HG03378 (cell line): ENCODE results near the gene DISP3.

Experiments
- ATAC-seq: cut with Tn5 transposase; IDR thresholded peaks from one replicate; pipeline ENCODE4 v1.9.1; 2021; ENCODE audit warnings: mild to moderate bottlenecking, moderate library complexity; ENCODE audit not compliant: unreplicated experiment

The DISP3 gene

GRCh38 chr1:11478571-11479374, at the start of gene DISP3:
TSS of gene DISP3 (plus strand) at chr1:11479155. CDS start at chr1:11500993, 21,838 bp downstream.
- no peak for ATAC-seq

GRCh38 chr1:11429226-11429625, 49.7 kb upstream of the DISP3 start:
- no peak for ATAC-seq

GRCh38 chr1:11429935-11430334, 49.0 kb upstream of the DISP3 start:
- no peak for ATAC-seq

GRCh38 chr1:11431941-11432507, 46.9 kb upstream of the DISP3 start:
- no peak for ATAC-seq

- ATAC-seq = no peak
These were observed 46.4 kb upstream of the DISP3 start for GRCh38 chr1:11432526-11432925.

- no peak for ATAC-seq
These were observed 44.5 kb upstream of the DISP3 start for GRCh38 chr1:11434501-11434900.

GRCh38 chr1:11434926-11435325, 44.0 kb upstream of the DISP3 start:
- no peak for ATAC-seq

GRCh38 chr1:11438996-11439395, 40.0 kb upstream of the DISP3 start:
- ATAC-seq = no peak

GRCh38 chr1:11441211-11441952, 37.6 kb upstream of the DISP3 start:
- ATAC-seq = no peak

- ATAC-seq = no peak
These were observed 35.9 kb upstream of the DISP3 start for GRCh38 chr1:11443043-11443442.

GRCh38 chr1:11443961-11444658, 34.8 kb upstream of the DISP3 start:
- no peak for ATAC-seq

GRCh38 chr1:11444907-11445306, 34.0 kb upstream of the DISP3 start:
- no peak for ATAC-seq

- ATAC-seq = no peak
These were observed 31.1 kb upstream of the DISP3 start for GRCh38 chr1:11447903-11448302.

GRCh38 chr1:11448373-11449099, 30.4 kb upstream of the DISP3 start:
- ATAC-seq = no peak

- ATAC-seq = no peak
These were observed 29.9 kb upstream of the DISP3 start for GRCh38 chr1:11449100-11449403.

- ATAC-seq = no peak
These were observed 28.6 kb upstream of the DISP3 start for GRCh38 chr1:11450310-11450709.

GRCh38 chr1:11453742-11454491, 25.0 kb upstream of the DISP3 start:
- ATAC-seq = no peak

GRCh38 chr1:11455967-11456570, 22.9 kb upstream of the DISP3 start:
- ATAC-seq = no peak

GRCh38 chr1:11456965-11457364, 22.0 kb upstream of the DISP3 start:
- no peak for ATAC-seq

- no peak for ATAC-seq
These were observed 20.1 kb upstream of the DISP3 start for GRCh38 chr1:11458811-11459275.
